Mesothelial cell of epicardium (in vitro differentiated cells): Measurements from ENCODE around the gene MCRIP2. TPM values are rescaled to one million over a fixed set of nuclear protein-coding genes. Genes with fewer than 3 reads are reported as not detected.
A peak's percentile ranks its signal among the peaks of the same experiment; 100 is the strongest.

Experiments used
- DNase-seq, 2 experiments: peaks; one replicate each; pipeline ENCODE4 v3.0.0; 2021; ENCODE audit warnings: low spot score in 2 of 2; ENCODE audit not compliant: unreplicated experiment in 2 of 2
- H3K27ac Mint-ChIP-seq: 2 replicates; pipeline ENCODE4 v1.8.0; 2021; ENCODE audit warnings: mixed read lengths
- H3K27me3 Mint-ChIP-seq: 2 replicates; pipeline ENCODE4 v1.8.0; 2021; ENCODE audit warnings: low read depth, mixed read lengths
- H3K36me3 Mint-ChIP-seq: 2 replicates; pipeline ENCODE4 v1.8.0; 2021; ENCODE audit warnings: mixed read lengths
- H3K4me1 Mint-ChIP-seq: 2 replicates; pipeline ENCODE4 v1.8.0; 2021; ENCODE audit warnings: mixed read lengths
- H3K4me3 Mint-ChIP-seq: 2 replicates; pipeline ENCODE4 v1.8.0; 2021; ENCODE audit warnings: mild to moderate bottlenecking, moderate library complexity, mixed read lengths
- H3K9me3 Mint-ChIP-seq: 2 replicates; pipeline ENCODE4 v1.8.0; 2021; ENCODE audit warnings: mixed read lengths
- CTCF ChIP-seq: fragments of 200-600 bp; sonication (generic); IDR thresholded peaks from one replicate; pipeline ENCODE4 v1.5.0; 2021; ENCODE audit warnings: antibody characterized with exemption; ENCODE audit not compliant: unreplicated experiment
- total RNA-seq: library from RNA; stranded (reverse); gene quantifications from 3 replicates; pipeline ENCODE4 v1.2.1, GENCODE V29; 2021

MCRIP2 gene
- total RNA-seq, 1 donor from 2014 or later, result 20.5 TPM

DNA sequence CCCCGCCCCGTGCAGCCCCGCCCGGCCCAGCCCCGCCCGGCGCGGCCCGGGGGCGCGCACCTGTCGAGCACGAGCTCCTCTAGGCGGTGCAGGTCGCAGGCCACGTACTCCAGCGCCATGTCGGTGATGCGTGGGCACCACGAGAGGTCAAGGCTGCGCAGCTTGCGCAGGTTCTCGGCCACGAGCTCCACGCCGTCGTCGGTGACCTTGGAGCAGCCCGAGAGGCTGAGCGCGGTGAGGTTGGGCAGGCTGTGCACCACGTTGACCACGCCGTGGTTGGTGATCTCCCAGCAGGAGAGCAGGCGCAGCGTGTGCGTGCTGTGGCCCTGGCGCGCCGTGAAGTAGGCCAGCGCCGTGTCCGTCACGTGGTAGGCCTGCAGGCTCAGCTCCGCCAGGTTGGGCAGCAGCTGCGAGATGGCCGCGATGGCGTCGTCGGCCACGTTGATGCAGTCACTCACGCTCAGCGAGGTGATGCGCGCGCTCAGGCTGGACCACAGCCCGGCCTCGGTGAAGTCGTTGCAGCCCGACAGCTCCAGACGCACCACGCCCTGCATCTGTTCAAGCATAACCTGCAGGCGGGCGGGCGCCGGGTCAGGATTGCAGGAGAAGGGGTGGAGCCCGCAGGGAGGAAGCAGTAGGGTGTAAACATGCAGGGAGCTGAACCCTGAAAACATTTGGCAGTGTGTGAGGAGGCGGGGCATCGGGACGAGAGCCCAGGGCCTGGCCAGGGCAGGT lies 53.9 kb downstream of the MCRIP2 start:
- DNase-seq, result no peak
- H3K4me3 Mint-ChIP-seq, result peak overlapping the region; percentile 31

More for the DNA sequence above, 53.9 kb downstream of the MCRIP2 start:
- H3K27me3 Mint-ChIP-seq, result peaks cover 90% of the 10 kb centered on the region
- peaks cover 5% of the 10 kb centered on the region for H3K4me1 Mint-ChIP-seq
- no peaks in the 10 kb centered on the region for H3K9me3 Mint-ChIP-seq
- H3K36me3 Mint-ChIP-seq, result no peaks in the 10 kb centered on the region
- TF ChIP-seq CTCF, result no peak
- no peak overlapping the region for H3K27ac Mint-ChIP-seq

Other genes with a start within 250 kb of the MCRIP2 start
- gene NME4, start 244.6 kb upstream of the MCRIP2 start, total RNA-seq, result 252 to 258 TPM (median 253 TPM) in 3 replicates
- 29.3 to 35.4 TPM (median 31.2 TPM) in 3 replicates for gene DECR2, start 239.9 kb upstream of the MCRIP2 start, total RNA-seq
- 53.9 to 68.8 TPM (median 59.7 TPM) in 3 replicates for gene RAB11FIP3, start 216.2 kb upstream of the MCRIP2 start, total RNA-seq
- gene CAPN15, start 114.1 kb upstream of the MCRIP2 start, total RNA-seq, result 48.2 to 49.1 TPM (median 48.7 TPM) in 3 replicates
- 0.25 TPM in 1 of 3 replicates, not detected in the others for gene PRR35, start 81.4 kb upstream of the MCRIP2 start, total RNA-seq
- 2.3 to 3.0 TPM (median 2.7 TPM) in 3 replicates for gene NHLRC4, start 74.8 kb upstream of the MCRIP2 start, total RNA-seq
- gene PIGQ, start 71.9 kb upstream of the MCRIP2 start, total RNA-seq, result 78.5 to 86.7 TPM (median 84.8 TPM) in 3 replicates
- 23.2 to 26.2 TPM (median 25.5 TPM) in 3 replicates for gene RAB40C, start 51.8 kb upstream of the MCRIP2 start, total RNA-seq
- gene WFIKKN1, start 10.8 kb upstream of the MCRIP2 start, total RNA-seq, result 0.47 to 0.94 TPM (median 0.84 TPM) in 3 replicates
- gene METTL26, start 5.5 kb upstream of the MCRIP2 start, total RNA-seq, result 72.1 to 74.0 TPM (median 73.2 TPM) in 3 replicates
- 75.9 to 86.9 TPM (median 77.2 TPM) in 3 replicates for gene WDR90, start 7.5 kb downstream of the MCRIP2 start, total RNA-seq
- gene RHOT2, start 26.3 kb downstream of the MCRIP2 start, total RNA-seq, result 190 to 207 TPM (median 194 TPM) in 3 replicates
- gene RHBDL1, start 33.8 kb downstream of the MCRIP2 start, total RNA-seq, result 5.9 to 6.1 TPM (median 6.0 TPM) in 3 replicates
- gene STUB1, start 38.6 kb downstream of the MCRIP2 start, total RNA-seq, result 69.4 to 79.9 TPM (median 72.5 TPM) in 3 replicates
- gene JMJD8, start 42.5 kb downstream of the MCRIP2 start, total RNA-seq, result 46.1 to 51.2 TPM (median 46.5 TPM) in 3 replicates
- 20.6 to 22.8 TPM (median 21.9 TPM) in 3 replicates for gene WDR24, start 48.6 kb downstream of the MCRIP2 start, total RNA-seq
- gene FBXL16, start 64.0 kb downstream of the MCRIP2 start, total RNA-seq, result 0.18 to 0.85 TPM (median 0.23 TPM) in 3 replicates
- gene METRN, start 73.3 kb downstream of the MCRIP2 start, total RNA-seq, result 12.8 to 15.3 TPM (median 15.1 TPM) in 3 replicates
- gene ANTKMT, start 79.3 kb downstream of the MCRIP2 start, total RNA-seq, result 26.2 to 33.8 TPM (median 27.5 TPM) in 3 replicates
- gene CCDC78, start 84.6 kb downstream of the MCRIP2 start, total RNA-seq, result 2.5 to 3.2 TPM (median 2.7 TPM) in 3 replicates
- 6.4 to 8.6 TPM (median 7.4 TPM) in 3 replicates for gene HAGHL, start 85.3 kb downstream of the MCRIP2 start, total RNA-seq
- 39.9 to 46.0 TPM (median 45.1 TPM) in 3 replicates for gene CIAO3, start 99.2 kb downstream of the MCRIP2 start, total RNA-seq
- 5.0 to 5.8 TPM (median 5.7 TPM) in 3 replicates for gene MSLN, start 118.9 kb downstream of the MCRIP2 start, total RNA-seq
- gene RPUSD1, start 146.6 kb downstream of the MCRIP2 start, total RNA-seq, result 21.5 to 23.0 TPM (median 21.9 TPM) in 3 replicates
- gene CHTF18, start 146.8 kb downstream of the MCRIP2 start, total RNA-seq, result 85.6 to 89.2 TPM (median 87.5 TPM) in 3 replicates
- gene GNG13, start 158.9 kb downstream of the MCRIP2 start, total RNA-seq, result not detected in 3 replicates